Stimulated activated CD8-positive, alpha-beta memory T cell treated with anti-CD3 and anti-CD28 coated beads, Interleukin-12 subunit alpha, Interleukin-12 subunit beta, amount 100 ng/mL, for 24 hours (primary cell): Measurements from ENCODE around the gene UVRAG.
"Not testable (repeated sequence)": the region's sequence is repeated elsewhere in the genome, so short reads cannot be mapped to it uniquely, and the experiment has no call there.

ENCODE experiments used
- DNase-seq: peaks from one replicate; pipeline ENCODE4 v3.0.0-alpha.2; 2020; ENCODE audit errors: extremely low read depth

Gene UVRAG

DNA sequence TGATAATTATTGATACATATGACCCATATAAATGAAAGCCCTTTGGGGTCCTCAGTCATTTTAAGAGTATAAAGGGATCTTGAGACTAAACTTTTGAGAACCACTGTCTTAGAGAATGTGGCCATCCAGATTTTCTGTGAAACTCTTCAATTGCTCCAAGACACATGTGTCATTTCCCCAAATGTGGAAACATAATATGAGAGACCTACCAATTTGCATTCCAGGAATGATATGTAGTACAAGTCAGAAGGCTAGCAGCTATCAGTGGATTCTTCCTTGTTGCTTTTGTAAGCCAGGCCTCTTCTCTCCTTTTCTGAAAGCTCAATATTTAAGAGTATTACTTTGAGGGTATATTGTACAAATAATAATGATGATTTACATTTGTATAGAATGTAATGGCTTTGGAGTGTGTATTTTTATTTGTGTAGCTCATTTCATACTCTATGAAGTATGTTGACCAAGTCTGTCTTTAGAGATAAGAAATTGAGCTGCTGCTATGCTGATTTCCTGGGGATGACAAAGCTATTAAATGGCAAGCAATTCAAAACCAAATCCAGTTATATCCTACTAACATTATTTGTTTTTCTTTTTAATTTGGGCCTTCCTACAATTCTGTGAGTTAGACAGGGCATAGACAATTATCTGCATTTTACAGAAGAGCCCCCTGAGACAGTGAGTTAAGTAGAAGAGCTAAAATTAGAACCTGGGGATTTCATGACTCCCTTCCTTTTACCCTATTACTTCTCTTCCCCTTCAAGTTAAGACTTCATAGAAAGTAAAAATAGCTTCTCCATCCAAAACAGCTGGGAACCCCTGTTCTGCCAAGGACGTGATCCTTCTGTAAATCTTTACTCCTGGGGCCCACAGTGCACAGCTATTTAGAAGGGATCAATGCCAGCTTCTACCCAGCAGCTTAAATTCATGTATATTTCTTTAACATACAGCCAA is 259.4 kb downstream of the UVRAG start:
- DNase-seq, result no peak

DNA sequence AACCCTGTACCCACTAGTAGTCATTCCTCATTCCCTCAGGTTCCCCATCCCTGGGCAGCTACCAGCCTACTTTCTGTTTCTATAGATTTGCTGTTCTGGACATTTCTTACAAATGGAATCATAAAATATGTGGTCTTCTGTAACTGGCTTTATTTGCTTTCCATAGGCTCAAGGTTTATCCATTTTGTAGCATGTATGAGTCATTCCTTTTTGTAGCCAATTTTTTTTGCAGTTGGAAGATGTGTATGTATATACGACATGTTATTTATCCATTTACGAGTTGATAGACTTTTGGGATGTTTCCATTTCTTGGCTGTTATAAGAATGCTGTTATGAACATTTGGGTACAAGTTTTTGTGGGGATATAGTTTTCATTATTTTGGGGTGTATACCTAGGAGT is 260.7 kb downstream of the UVRAG start:
- no peak for DNase-seq

DNA sequence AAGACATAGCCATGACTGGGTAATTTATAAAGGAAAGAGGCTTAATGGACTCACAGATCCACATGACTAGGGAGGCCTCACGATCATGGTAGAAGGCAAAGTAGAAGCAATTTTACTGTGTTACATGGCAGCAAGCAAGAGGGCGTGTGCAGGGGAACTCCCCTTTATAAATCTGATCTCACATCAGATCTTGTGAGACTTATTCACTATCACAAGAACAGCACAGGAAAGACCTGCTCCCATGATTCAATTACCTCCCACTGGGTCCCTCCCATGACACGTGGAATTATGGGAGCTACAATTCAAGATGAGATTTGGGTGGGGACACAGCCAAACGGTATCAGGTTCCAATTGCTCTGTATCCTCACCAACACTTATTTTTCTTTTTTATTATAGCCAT is 261.2 kb downstream of the UVRAG start:
- not testable (repeated sequence) for DNase-seq

DNA sequence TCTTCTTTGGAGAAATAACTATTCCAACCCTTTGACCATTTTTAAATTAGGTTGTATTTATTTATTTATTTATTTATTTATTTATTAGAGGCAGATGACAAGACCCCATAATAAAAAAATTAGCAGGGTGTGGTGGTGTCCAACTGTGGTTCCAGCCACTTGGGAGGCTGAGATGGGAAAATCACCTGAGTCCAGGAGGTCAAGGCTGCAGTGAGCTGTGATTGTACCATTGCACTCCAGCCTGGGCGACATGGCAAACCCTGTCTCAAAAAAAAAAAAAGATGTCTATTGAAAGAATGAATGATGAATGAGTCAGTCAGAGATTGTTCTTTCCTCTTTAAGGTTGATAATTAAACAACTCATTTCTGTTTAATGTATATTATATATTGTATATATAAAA is 261.7 kb downstream of the UVRAG start:
- DNase-seq, result no peak

DNA sequence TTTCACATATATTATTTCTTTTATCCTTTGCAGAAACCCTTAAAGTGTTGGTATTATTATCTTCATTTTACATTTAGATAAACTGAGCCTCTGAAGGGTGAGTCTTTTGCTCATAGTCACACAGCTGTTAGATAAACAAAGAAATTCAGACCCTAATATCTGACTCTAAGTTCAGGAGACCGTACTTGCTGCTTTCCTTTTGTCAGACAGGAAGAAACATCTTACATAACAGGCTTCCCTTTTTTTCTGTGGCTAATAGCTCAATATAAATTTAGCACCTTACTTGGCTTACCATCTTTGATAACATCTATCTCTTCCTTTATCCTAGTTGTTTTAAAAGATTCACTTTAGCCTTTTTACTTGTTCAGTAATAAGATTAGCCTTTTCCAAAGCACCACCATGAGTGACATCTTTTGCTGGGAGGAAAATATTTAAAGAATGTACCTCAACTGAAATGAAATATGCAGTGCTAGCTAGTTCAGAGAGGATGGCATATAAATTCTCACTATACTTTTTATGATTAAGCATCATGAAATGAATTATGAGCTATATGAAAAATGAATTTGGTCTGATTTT is 262.7 kb downstream of the UVRAG start:
- no peak for DNase-seq

DNA sequence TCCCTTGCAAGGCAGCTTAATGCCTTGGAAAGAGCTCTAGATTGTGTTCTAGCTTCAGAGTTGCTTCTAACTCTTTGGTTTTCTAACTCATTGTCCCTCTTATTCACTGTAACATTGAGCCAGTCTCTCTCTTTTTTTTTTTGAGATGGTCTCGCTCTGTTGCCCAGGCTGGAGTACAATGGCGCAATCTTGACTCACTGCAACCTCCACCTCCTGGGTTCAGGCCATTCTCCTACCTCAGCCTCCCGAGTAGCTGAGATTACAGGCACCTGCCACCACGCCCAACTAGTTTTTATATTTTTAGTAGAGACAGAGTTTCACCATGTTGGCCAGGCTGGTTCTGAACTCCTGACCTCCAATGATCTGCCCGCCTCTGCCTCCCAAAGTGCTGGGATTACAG is 266.1 kb downstream of the UVRAG start:
- not testable (repeated sequence) for DNase-seq

DNA sequence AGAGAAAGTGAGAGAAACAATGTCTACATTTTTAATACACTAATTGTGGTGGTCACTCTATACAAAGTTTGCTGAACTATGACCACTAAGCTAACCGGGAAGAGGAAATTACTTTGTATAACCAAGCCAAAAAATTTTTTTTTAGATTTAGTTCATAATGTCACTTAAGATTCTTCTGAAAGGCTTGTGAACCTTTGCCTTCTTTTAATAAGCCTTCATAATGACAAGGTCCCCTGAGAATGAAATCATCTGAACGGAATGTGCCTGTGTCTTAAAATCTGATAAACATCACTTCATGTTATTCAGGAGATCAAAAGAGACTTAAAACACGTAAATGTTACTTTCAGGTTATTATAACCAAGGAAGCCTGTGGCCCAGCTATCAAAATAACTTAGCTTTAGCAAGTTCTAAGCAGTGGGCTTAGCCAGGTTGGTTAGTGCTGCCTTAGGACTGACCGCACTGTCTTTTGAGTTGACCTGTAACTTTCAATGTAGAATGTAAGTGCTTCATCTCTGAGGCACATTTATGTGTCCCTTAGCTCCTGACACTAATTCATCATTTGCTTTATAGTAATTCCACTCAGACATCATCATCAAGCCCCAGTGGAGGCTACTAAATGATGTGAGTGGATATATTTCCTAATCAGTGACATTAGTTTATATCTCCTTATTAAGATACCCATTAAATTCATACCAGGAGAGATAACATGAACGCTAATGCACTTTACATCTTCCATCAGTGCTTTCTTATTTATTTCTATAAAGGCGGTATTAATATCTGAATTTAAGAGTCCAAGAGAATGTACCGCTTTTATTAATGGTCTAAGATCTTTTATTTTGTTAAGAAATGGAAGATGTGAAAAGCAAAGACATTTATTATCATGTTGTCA is 268.8 kb downstream of the UVRAG start:
- no peak for DNase-seq

DNA sequence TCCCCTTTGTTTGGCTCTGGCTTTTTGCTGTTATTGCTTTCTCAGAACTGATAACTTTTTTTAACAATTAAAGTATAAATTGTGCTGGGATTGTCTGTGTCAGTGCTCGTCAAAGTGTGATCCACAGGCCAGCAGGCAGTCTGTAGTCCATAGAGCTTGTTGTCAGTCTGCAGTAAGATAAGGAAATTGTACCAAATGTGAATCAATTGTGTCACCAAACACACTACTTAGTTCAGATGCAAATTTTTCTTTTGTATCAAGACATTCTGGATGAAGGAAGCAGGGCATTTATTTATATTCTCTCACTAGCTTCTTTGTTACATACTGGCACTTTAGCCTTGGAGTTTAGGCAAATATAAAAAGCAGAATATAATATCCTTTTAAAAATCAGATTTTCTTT is 270.3 kb downstream of the UVRAG start:
- no peak for DNase-seq

DNA sequence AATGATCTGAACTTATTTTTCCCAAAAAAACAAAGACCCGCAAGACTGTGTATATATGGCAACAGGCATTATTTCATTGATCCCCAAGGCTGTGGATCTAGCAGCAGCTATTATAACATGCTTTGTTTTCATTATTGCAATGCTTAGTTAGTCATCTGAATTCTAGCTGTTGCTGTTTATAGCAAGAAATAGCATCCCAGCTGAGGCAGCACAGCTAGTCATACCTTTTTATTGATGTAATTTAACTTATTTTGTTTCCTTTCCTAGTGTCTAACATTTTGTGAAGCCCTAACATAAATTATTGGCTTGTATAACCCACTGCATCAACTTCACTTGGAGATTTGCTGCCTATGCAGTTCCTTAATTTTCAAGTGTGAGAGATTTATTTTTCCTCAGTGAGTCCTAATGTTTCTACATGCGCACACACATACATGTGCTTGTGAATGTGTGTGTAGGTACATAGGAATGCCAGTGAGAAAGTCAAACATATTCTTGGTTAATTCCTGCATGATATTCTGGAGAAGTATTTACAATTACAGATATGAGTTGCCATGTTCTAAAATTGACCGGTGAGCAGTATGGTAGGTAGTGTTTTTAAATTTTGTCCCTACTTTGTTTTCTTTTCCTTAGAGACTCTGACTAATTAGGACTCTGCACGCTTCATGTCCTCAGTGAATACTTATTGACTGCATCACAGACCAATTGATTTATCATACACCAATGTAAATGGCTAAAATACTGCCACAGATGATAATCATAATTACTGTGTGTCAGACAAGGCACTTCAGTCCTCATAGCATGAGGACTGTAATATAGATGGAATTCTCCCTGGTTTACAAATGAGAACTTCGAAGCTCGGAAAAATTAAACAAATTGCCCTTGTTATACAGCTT is 272.0 kb downstream of the UVRAG start:
- DNase-seq, result no peak

DNA sequence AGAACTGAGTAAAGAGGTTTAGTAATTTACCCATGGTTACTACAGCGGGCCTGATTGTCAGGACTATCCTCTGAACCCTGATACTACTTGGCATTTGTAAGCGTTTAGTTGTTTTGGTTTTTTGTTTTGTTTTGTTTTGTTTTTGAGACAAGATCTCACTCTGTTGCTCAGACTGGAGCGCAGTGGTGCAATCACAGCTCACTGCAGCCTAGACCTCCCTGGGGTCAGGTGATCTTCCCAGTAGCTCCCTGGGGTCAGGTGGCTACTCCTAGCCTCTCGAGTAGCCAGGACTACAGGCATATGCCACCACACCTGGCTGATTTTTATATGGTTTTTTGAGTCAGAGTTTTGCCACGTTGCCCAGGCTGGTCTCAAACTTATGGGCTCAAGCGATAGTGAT is 272.7 kb downstream of the UVRAG start:
- DNase-seq, result no peak

DNA sequence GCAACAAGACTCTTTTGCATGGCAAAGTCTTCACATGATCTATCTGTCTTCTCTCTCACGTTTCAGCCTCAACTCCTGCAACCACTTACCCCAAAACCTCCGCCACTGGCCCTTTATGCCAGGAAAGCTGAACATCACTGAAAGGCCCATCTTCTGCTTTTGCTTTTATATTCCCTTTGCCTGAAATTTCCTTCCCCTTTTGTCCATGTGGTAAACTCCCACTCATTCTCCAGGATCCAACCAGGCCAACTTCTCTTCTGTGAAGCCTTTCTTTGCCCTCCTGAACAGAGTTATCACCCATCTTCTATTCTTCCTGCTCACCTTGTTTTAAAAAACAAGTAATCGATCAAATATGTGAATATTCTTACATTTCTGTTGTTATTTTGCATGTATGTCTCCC is 273.5 kb downstream of the UVRAG start:
- DNase-seq, result no peak

DNA sequence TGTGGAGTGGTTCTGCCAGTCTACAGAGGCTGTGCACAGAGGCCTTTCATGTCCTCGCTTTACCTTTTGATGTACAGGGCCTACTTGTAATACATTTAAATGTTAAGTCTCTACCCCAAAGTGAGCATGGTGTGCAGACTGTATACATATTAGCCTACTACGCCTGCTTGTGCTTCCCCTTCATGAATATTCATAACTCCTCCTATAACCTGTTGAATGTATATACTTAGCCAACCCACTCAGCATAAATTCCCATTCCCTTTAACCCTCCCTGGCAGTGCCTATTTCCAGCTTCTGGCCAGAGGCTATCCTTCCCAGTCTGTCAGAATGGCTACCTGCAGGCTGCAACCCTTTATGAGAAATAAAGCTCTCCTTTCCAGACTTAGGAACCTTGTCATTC is 275.2 kb downstream of the UVRAG start:
- DNase-seq, result no peak

DNA sequence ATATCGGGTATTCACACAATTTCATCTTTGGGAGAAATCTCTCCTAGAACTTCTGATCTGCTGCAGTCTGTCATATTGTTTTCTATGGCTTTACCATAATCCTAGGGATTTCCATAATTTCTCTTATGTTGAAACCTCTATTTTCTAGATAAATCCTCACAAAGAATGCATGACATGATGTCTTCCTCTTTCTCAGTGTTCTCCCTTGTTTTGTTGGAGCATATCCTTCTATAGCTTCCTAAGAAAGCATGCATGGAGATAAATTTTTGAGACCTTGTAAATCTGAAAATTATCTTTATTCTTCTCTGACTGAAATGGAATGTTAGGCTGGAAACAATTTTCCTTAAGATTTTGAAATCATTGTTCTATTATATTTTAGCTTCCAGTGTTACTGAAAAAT is 275.8 kb downstream of the UVRAG start:
- no peak for DNase-seq

DNA sequence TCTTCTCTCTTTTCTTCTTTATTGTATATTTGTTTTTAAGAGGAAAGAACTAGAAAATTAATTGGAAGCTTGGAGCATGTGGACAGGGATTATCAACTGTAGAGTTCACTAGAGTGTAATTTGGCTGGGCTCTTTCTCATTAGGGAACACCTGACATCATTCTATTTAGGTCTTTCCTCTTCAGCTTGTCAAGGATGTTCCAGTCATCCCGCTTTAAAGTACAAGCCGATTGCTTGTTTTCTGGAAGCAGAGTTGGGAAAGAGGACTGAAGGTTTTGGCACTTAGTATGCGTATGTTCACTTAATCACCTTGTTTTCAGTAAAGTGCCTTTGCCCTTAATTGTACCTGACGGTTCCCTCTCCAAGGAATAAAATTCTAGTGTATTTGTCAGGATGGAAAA is 279.7 kb downstream of the UVRAG start:
- no peak for DNase-seq

DNA sequence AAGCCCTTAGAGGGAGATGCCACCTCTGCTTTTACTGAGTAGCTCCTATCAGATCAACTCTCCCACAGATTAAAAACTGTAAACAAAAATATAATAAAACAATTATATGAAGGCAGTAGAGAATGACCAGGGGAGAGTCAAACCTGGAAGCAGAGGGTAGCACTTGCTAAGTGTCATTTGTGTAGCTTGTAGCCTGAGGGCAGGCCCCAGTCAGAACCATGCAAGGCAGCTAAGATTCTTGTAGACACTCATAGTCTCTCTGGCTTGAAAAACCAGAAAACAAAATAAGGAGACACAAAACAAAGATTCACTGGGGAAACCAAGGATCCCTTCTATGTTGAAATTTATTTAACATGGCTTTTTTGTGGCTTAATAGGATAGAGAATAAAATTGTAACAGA is 280.9 kb downstream of the UVRAG start:
- DNase-seq, result no peak

DNA sequence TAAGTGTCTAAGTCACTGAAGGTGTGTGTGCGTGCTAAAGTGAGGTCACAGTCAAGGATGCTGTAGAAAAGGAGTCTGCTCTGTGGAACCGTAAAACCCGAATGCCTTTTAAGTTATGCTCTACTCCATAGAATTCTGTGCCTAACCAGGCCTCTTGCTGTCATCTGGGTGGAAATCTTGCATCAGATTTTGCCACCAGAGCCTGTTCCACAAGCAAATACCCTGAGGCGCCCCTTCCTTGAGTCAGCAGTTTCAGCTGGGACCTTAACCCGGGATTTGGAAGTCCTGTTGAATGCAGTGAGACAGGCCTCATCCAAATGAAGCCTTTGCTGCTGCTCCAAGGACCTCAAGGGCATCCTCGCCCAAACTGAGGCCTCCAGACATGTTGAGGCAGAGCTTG is 281.5 kb downstream of the UVRAG start:
- no peak for DNase-seq

DNA sequence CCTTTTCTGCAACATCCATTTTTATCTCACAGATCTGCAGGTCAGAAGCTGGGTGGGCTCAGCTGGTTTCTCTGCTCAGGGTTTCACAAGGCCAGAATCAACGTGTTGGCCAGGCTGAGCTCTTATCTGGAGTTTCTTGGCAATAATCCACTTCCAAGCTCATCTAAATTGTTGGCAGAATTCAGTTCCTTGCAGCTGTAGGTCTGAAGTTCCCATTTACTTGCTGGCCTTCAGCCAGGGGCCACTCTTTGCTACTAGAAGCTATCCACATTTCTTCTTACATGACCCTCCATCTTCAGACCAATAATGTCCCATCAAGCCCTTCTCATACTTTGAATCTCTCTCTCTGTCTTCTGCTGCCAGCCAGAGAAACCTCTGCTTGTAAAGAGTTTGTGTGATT is 287.8 kb downstream of the UVRAG start:
- no peak for DNase-seq

DNA sequence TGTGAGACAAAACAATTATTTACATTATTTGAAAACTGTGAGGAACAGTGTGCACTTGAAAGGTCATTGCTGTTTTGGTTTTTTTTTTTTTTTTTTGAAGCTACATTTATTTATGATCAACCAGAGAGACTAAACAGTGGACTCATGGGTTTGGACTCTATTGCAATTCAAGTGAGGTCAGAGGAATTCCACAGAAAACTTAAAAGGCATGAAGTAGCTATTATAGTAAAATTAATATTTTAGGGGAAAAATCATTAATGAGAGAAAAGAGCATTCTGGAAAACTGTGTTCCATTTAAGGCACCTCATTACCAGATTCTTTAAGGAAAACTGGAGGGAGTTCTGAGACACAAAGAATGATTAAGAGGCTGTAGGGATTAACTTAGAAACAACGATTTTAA is 288.4 kb downstream of the UVRAG start:
- no peak for DNase-seq

DNA sequence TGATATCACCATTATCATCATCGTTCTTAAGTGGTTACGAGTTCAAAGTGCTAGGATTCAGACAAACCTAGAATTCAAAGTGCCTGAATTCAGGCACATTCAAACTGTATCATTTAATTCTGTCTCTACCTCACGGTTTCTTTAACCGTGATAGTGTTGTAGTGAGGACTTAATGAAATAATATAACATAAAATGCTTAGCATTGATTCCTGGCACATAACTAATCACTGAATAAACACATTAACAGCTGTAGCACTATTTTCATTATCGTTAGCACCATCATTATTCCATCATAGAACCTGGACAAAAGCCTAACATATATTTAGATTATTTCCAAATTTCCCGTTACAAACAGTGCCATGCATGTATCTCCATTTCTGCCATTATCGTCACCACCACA is 289.3 kb downstream of the UVRAG start:
- no peak for DNase-seq

DNA sequence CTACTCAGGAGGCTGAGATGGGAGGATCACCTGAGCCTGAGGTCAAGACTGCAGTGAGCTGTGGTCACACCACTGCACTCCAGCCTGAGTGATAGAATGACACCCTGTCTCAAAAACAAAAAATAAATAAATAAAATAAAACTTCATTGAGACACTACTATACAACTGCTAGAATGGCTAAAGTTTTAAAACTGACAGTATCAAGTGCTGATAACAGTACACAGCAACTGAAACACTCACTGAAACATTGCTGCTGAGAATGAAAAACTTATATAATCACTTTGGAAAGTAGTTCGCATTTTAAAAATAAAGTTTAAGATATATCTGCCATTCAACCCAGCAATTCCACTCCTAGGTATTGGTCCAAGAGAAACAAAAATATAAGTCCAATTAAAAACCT is 290.6 kb downstream of the UVRAG start:
- no peak for DNase-seq

DNA sequence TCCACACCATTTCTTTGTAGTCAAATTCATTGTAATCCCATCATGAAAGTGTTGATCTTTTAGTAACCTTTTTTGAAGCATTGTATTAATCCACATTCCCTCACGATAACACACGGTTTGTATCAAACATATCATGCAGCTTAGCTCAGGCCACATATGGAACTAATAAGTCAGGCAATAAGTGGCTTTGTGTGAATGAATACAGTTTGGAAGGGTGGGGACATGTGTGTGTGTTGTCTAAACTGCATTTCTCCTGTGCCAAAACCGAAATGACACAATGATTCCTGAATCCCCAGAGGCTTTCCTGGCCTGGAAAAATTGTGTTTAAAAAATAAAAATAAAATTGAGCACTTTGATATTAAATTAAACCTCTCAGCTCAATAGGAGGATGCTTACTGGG is 293.0 kb downstream of the UVRAG start:
- DNase-seq, result no peak

DNA sequence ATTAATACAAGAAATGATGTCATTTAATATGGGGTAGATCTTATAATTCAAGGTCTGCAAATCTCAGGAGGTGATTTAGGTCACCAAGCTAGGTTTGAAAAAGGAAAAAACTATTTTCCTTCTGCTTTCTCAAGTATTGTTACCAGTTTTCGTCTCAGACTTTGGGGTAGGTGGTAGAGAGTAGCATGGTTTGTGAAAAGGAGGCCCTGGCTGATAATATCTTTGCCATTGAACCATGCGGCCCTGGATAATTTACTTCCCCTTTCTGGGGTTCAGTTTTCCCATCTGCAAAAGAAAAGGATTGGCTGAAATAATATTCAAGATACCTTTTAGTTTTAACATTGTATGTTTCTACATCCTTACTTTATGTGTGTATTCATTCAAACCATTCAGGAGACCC is 299.2 kb downstream of the UVRAG start:
- no peak for DNase-seq
